ENCODE measurements around the gene PAX3. TPM values are rescaled to one million over a fixed set of nuclear protein-coding genes. Genes with fewer than 3 reads are reported as not detected.

Gene PAX3
- total RNA-seq, 2 donors from 2014 or later: not detected

- Histone ChIP-seq H3K27me3 (ENCODE audit: control insufficient read depth, insufficient read depth, low read length, poor library complexity, severe bottlenecking) (peaks cover 29% of the 10 kb centered on the region), H3K27ac (ENCODE audit: low read depth, low read length) (no peak overlapping the region), H3K9ac (ENCODE audit: extremely low read depth, low read length, poor library complexity, severe bottlenecking) (no peak overlapping the region), H3K36me3 (ENCODE audit: control insufficient read depth, insufficient read depth, low read length) (no peaks in the 10 kb centered on the region), H3K4me3 (ENCODE audit: low read length) (no peak overlapping the region), H3K9me3 (ENCODE audit: control insufficient read depth, low read length) (no peaks in the 10 kb centered on the region), H3K4me1 (ENCODE audit: control insufficient read depth, insufficient read depth, low read length) (peaks cover 3% of the 10 kb centered on the region)
- H3K4me3 Mint-ChIP-seq: no peak overlapping the region
- DNase-seq: no peak
- H3K9me3 Mint-ChIP-seq: peaks cover 2% of the 10 kb centered on the region
- peaks cover 33% of the 10 kb centered on the region for H3K4me1 Mint-ChIP-seq
- no peak overlapping the region for H3K27ac Mint-ChIP-seq
- H3K27me3 Mint-ChIP-seq (ENCODE audit: insufficient read depth): peaks cover 45% of the 10 kb centered on the region
- TF ChIP-seq CTCF (conservative IDR thresholded peaks at IDR 0.05): no peak
- no peaks in the 10 kb centered on the region for H3K36me3 Mint-ChIP-seq (ENCODE audit: low read depth)
Measured at GRCh38 chr2:222255090-222255489, 43.7 kb downstream of the PAX3 start.

- 67 to 83% methylated on average over 1 of the region's 1 CpG for WGBS, 2 experiments (ENCODE audit: insufficient coverage in 1 of 2, insufficient read length in 1 of 2)
- Mint-ChIP-seq H3K36me3 (ENCODE audit: low read depth) (no peaks in the 10 kb centered on the region), H3K27me3 (ENCODE audit: insufficient read depth) (peaks cover 45% of the 10 kb centered on the region), H3K4me3 (no peak overlapping the region), H3K4me1 (peaks cover 14% of the 10 kb centered on the region), H3K27ac (no peak overlapping the region), H3K9me3 (peaks cover 2% of the 10 kb centered on the region)
- Histone ChIP-seq H3K4me1 (ENCODE audit: control insufficient read depth, insufficient read depth, low read length) (no peaks in the 10 kb centered on the region), H3K27ac (ENCODE audit: low read depth, low read length) (no peak overlapping the region), H3K36me3 (ENCODE audit: control insufficient read depth, insufficient read depth, low read length) (no peaks in the 10 kb centered on the region), H3K4me3 (ENCODE audit: low read length) (no peak overlapping the region), H3K9me3 (ENCODE audit: control insufficient read depth, low read length) (no peaks in the 10 kb centered on the region), H3K9ac (ENCODE audit: extremely low read depth, low read length, poor library complexity, severe bottlenecking) (no peak overlapping the region), H3K27me3 (ENCODE audit: control insufficient read depth, insufficient read depth, low read length, poor library complexity, severe bottlenecking) (peaks cover 14% of the 10 kb centered on the region)
- TF ChIP-seq CTCF (conservative IDR thresholded peaks at IDR 0.05): no peak
- no peak for DNase-seq
Measured at GRCh38 chr2:222250313-222250712, 48.5 kb downstream of the PAX3 start.

GRCh38 chr2:222249444-222249843 is 49.4 kb downstream of the PAX3 start:
- Histone ChIP-seq H3K27me3 (ENCODE audit: control insufficient read depth, insufficient read depth, low read length, poor library complexity, severe bottlenecking) (peaks cover 14% of the 10 kb centered on the region), H3K4me1 (ENCODE audit: control insufficient read depth, insufficient read depth, low read length) (no peaks in the 10 kb centered on the region), H3K9me3 (ENCODE audit: control insufficient read depth, low read length) (no peaks in the 10 kb centered on the region), H3K36me3 (ENCODE audit: control insufficient read depth, insufficient read depth, low read length) (no peaks in the 10 kb centered on the region), H3K4me3 (ENCODE audit: low read length) (no peak overlapping the region), H3K9ac (ENCODE audit: extremely low read depth, low read length, poor library complexity, severe bottlenecking) (no peak overlapping the region), H3K27ac (ENCODE audit: low read depth, low read length) (no peak overlapping the region)
- DNase-seq: no peak
- H3K4me3 Mint-ChIP-seq: no peak overlapping the region
- peaks cover 14% of the 10 kb centered on the region for H3K4me1 Mint-ChIP-seq
- no peaks in the 10 kb centered on the region for H3K36me3 Mint-ChIP-seq (ENCODE audit: low read depth)
- no peak for TF ChIP-seq CTCF (conservative IDR thresholded peaks at IDR 0.05)
- peaks cover 2% of the 10 kb centered on the region for H3K9me3 Mint-ChIP-seq
- peaks cover 46% of the 10 kb centered on the region for H3K27me3 Mint-ChIP-seq (ENCODE audit: insufficient read depth)
- H3K27ac Mint-ChIP-seq: no peak overlapping the region
- 82 to 90% methylated on average over 2 to 5 of the region's 5 CpGs for WGBS, 2 experiments (ENCODE audit: insufficient coverage in 1 of 2, insufficient read length in 1 of 2)

All from endodermal cell (in vitro differentiated cells).